Measurements from ENCODE around the gene INPP4B. TPM values are rescaled to one million over a fixed set of nuclear protein-coding genes. Genes with fewer than 3 reads are reported as not detected.

INPP4B gene
- total RNA-seq, 4 donors from 2014 or later: 29.4 to 51.5 (median 35.3) TPM

DNA sequence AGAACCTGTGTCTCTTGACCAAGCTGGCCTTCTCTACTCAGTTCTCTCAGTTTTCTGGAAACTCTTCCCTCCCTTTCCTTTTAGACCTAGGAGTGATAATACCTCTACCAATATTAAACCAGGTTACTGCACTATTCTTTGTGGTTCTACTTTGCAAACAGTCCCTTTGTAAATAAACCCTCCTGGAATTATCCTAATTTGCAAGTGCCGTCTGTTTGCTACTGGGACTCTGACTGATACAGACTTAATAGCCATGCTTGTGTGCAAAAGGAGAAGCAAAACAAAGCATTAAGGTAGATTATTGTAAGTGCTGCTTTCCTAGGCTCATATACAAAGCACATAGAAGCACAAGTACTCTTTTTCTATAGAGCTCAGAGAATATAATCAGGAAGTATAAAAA is 507.0 kb downstream of the INPP4B start:
- H3K9me3 ChIP-seq: no peaks in the 10 kb centered on the region
- no peak for DNase-seq
- intact Hi-C loops (cut with DNase I; ENCODE audit: low total_unique reads): no loop called here
- H3K4me3 ChIP-seq: no peak overlapping the region
- no peak overlapping the region for H3K27ac ChIP-seq
- no peaks in the 10 kb centered on the region for H3K4me1 ChIP-seq
- TF ChIP-seq, protein P1, sequence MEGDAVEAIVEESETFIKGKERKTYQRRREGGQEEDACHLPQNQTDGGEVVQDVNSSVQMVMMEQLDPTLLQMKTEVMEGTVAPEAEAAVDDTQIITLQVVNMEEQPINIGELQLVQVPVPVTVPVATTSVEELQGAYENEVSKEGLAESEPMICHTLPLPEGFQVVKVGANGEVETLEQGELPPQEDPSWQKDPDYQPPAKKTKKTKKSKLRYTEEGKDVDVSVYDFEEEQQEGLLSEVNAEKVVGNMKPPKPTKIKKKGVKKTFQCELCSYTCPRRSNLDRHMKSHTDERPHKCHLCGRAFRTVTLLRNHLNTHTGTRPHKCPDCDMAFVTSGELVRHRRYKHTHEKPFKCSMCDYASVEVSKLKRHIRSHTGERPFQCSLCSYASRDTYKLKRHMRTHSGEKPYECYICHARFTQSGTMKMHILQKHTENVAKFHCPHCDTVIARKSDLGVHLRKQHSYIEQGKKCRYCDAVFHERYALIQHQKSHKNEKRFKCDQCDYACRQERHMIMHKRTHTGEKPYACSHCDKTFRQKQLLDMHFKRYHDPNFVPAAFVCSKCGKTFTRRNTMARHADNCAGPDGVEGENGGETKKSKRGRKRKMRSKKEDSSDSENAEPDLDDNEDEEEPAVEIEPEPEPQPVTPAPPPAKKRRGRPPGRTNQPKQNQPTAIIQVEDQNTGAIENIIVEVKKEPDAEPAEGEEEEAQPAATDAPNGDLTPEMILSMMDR (IDR thresholded peaks at IDR 0.05): no peak
- no peak for TF ChIP-seq POLR2A (IDR thresholded peaks at IDR 0.05)
- no peaks in the 10 kb centered on the region for H3K27me3 ChIP-seq
- H3K36me3 ChIP-seq: no peaks in the 10 kb centered on the region

DNA sequence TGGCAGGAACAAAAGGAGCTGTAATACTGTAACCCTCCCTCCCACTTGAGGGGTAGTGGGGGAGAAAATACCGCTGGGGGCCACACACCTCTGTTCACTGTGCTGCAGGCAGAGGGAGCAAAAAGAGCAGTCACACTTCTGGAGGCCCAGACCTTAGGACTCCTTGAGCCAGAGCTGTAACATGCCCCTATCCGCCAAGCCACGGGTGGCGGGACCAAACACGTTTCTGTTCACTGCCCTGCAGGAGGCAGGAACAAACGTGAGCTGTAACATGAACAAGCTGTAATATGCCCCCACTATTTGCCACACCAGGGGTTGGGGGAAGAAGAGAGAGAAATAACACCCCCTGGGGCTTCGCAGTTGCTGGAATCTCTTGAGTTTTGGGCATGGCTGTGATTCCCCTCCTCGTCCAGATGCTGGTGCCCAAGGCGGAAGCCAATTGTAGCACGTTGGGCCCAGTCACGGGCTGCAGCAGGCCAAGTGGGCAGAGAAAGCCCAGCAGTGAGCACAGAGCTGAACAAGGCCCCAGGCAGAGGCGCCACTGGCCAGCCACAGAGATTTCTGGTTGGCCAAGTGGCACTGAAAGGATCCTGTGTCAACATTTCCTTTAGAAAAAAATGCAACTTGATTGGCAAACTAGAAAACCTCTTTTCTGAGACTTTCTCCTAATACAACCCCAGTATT is 509.7 kb downstream of the INPP4B start:
- H3K27ac ChIP-seq: no peak overlapping the region
- no peak for DNase-seq
- intact Hi-C loops (cut with DNase I; ENCODE audit: low total_unique reads): no loop called here
- TF ChIP-seq, protein P1 (IDR thresholded peaks at IDR 0.05): no peak
- no peak for TF ChIP-seq POLR2A (IDR thresholded peaks at IDR 0.05)
- H3K9me3 ChIP-seq: no peaks in the 10 kb centered on the region
- H3K4me3 ChIP-seq: no peak overlapping the region
- H3K4me1 ChIP-seq: no peaks in the 10 kb centered on the region
- H3K36me3 ChIP-seq: no peaks in the 10 kb centered on the region
- no peaks in the 10 kb centered on the region for H3K27me3 ChIP-seq

DNA sequence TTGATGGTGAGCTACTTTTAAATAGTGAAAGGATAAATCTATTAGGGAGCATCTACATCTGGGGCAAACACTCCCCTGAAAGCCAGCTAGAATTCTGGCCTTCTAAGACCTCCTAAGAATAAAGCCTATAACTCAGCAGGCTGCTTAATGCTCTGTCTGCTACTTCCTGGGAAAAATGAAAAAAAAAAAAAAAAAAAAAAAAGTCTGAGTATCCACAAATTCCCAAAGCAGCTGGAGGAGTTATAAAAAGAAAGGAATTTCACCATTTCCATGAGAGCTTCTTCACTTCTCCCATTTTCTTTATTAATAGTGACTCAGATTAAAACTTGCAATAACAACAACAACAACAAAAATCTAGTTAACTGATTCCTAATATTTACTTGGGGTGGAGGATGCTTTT is 511.2 kb downstream of the INPP4B start:
- DNase-seq: no peak
- intact Hi-C loops (cut with DNase I; ENCODE audit: low total_unique reads): no loop called here
- TF ChIP-seq, protein P1 (IDR thresholded peaks at IDR 0.05): no peak
- Histone ChIP-seq H3K27ac (peak overlapping the region in 1 of 2 donors; percentile 23), H3K27me3 (no peaks in the 10 kb centered on the region), H3K4me1 (no peaks in the 10 kb centered on the region), H3K4me3 (no peak overlapping the region), H3K9me3 (no peaks in the 10 kb centered on the region), H3K36me3 (no peaks in the 10 kb centered on the region)

DNA sequence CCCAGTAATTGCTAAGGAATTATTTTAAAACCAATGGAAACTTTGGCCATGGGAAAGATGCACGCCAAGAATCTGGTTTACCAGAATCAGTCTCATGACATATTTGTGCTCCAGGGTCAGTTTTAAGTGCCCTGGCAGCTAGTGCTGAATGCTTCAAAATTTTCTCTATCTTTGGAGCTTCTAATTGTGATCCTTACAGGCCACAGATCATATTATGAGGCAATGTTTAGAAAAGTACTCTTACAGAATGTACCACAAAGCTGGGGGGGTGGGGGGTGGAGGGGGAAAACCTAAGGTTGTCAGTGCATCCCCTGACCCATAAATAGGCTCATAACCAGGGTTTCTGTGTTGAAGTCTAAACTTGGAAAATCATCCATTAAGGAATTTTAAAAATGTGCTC is 514.5 kb downstream of the INPP4B start:
- Histone ChIP-seq H3K27me3 (no peaks in the 10 kb centered on the region), H3K4me1 (no peaks in the 10 kb centered on the region), H3K27ac (peak overlapping the region in 1 of 2 donors; percentile 38), H3K4me3 (no peak overlapping the region), H3K36me3 (no peaks in the 10 kb centered on the region), H3K9me3 (no peaks in the 10 kb centered on the region)
- intact Hi-C loops (cut with DNase I; ENCODE audit: low total_unique reads): no loop called here
- TF ChIP-seq, protein P1 (IDR thresholded peaks at IDR 0.05): no peak
- TF ChIP-seq POLR2A (IDR thresholded peaks at IDR 0.05): no peak
- no peak for DNase-seq

DNA sequence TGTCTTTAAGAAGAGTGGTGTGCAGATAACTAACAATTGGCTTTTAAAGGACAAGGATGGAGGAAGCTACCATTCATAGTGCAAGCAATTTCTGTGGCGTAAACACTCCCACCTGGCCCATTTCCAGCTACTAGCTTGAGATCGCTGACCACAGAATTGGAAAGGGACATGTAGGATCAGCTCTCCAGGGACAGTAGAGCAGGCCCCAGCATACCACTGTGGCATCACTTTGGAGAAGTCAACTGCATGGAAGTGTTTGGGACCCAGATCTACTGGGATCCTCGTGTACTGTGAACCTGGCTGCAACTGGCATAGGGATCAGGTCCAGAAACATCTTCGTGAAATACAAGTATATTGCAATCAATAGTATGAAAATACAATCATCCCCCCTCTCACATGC is 515.0 kb downstream of the INPP4B start:
- H3K4me1 ChIP-seq: no peaks in the 10 kb centered on the region
- H3K36me3 ChIP-seq: no peaks in the 10 kb centered on the region
- no peaks in the 10 kb centered on the region for H3K27me3 ChIP-seq
- intact Hi-C loops (cut with DNase I; ENCODE audit: low total_unique reads): no loop called here
- peak; percentile 31 to 57 for DNase-seq
- peak overlapping the region in 1 of 2 donors; percentile 38 for H3K27ac ChIP-seq
- TF ChIP-seq, protein P1 (IDR thresholded peaks at IDR 0.05): no peak
- no peak for TF ChIP-seq POLR2A (IDR thresholded peaks at IDR 0.05)
- H3K9me3 ChIP-seq: no peaks in the 10 kb centered on the region
- no peak overlapping the region for H3K4me3 ChIP-seq

All from uterus (tissue), 4 donors.